ENCODE measurements around the gene FARS2.

GRCh38 chr6:5681480-5681879 lies 420.2 kb downstream of the FARS2 start:
- TF ChIP-seq SRF (IDR thresholded peaks at IDR 0.05; ENCODE audit: low read depth) (no peak), POLR2A (IDR thresholded peaks at IDR 0.05; ENCODE audit: borderline replicate concordance, extremely low read depth, insufficient read depth, insufficient read length) (no peak), CTCF (IDR thresholded peaks at IDR 0.05 in 2 of 3, conservative IDR thresholded peaks at IDR 0.05 in 1 of 3; ENCODE audit: borderline replicate concordance in 1 of 3, insufficient read depth in 1 of 3, low read depth in 2 of 3, low read length in 2 of 3) (no peak), RAD21 (IDR thresholded peaks at IDR 0.05; ENCODE audit: low read depth) (no peak), YY1 (IDR thresholded peaks at IDR 0.05; ENCODE audit: extremely low read depth, insufficient replicate concordance, low read depth, low read length) (no peak), CEBPB (IDR thresholded peaks at IDR 0.05; ENCODE audit: low read depth) (no peak), EZH2 (IDR thresholded peaks at IDR 0.05) (no peak), SP1 (IDR thresholded peaks at IDR 0.05; ENCODE audit: low read depth) (no peak), CBX3 (IDR thresholded peaks at IDR 0.05; ENCODE audit: low read depth) (no peak), ATF3 (IDR thresholded peaks at IDR 0.05) (no peak)

Data from HCT116 (cell line).